GM19438 (cell line): ENCODE measurements around the gene ST6GALNAC6.
"Not testable (repeated sequence)": the region's sequence is repeated elsewhere in the genome, so short reads cannot be mapped to it uniquely, and the experiment has no call there.

Experiments
- ATAC-seq: cut with Tn5 transposase; IDR thresholded peaks from one replicate; pipeline ENCODE4 v1.9.1; 2021; ENCODE audit warnings: low read depth; ENCODE audit not compliant: unreplicated experiment

Gene ST6GALNAC6

GRCh38 chr9:127860779-127861178, 38.6 kb downstream of the ST6GALNAC6 start:
- no peak for ATAC-seq

- no peak for ATAC-seq
Measured at GRCh38 chr9:127860260-127860659, 39.1 kb downstream of the ST6GALNAC6 start.

- no peak for ATAC-seq
Measured at GRCh38 chr9:127858041-127858512, 41.3 kb downstream of the ST6GALNAC6 start.

- ATAC-seq, result no peak
Measured at GRCh38 chr9:127857278-127857677, 42.1 kb downstream of the ST6GALNAC6 start.

GRCh38 chr9:127856729-127857116, 42.7 kb downstream of the ST6GALNAC6 start:
- no peak for ATAC-seq

GRCh38 chr9:127856094-127856728, 43.2 kb downstream of the ST6GALNAC6 start:
- ATAC-seq, result no peak

- ATAC-seq, result no peak
Measured at GRCh38 chr9:127855522-127855921, 43.9 kb downstream of the ST6GALNAC6 start.

- no peak for ATAC-seq
Measured at GRCh38 chr9:127854960-127855359, 44.4 kb downstream of the ST6GALNAC6 start.

- no peak for ATAC-seq
Measured at GRCh38 chr9:127854184-127854806, 45.1 kb downstream of the ST6GALNAC6 start, which contains the start of gene ENG. ENG (minus strand) TSS chr9:127854658; CDS start chr9:127854355, 303 bp downstream.

GRCh38 chr9:127853312-127854183, 45.9 kb downstream of the ST6GALNAC6 start:
- ATAC-seq, result no peak

- no peak for ATAC-seq
Measured at GRCh38 chr9:127852829-127853228, 46.6 kb downstream of the ST6GALNAC6 start.

GRCh38 chr9:127850286-127850830, 49.0 kb downstream of the ST6GALNAC6 start:
- ATAC-seq, result no peak

GRCh38 chr9:127848756-127849504, 50.5 kb downstream of the ST6GALNAC6 start:
- no peak for ATAC-seq

GRCh38 chr9:127847833-127848755, 51.3 kb downstream of the ST6GALNAC6 start:
- no peak for ATAC-seq

GRCh38 chr9:127847178-127847510, 52.3 kb downstream of the ST6GALNAC6 start:
- ATAC-seq, result no peak

- no peak for ATAC-seq
Measured at GRCh38 chr9:127846443-127847177, 52.8 kb downstream of the ST6GALNAC6 start.

- ATAC-seq, result not testable (repeated sequence)
Measured at GRCh38 chr9:127845619-127846018, 53.8 kb downstream of the ST6GALNAC6 start.

- no peak for ATAC-seq
Measured at GRCh38 chr9:127844821-127845359, 54.5 kb downstream of the ST6GALNAC6 start.
